Dendritic cell treated with granulocyte-macrophage colony-stimulating factor and Interleukin-4, amounts not matched to agents 40 ng/mL and 50 ng/mL, for 4 days (primary cell): ENCODE measurements around the gene RNASEH2A.
"Not testable (repeated sequence)": the region's sequence is repeated elsewhere in the genome, so short reads cannot be mapped to it uniquely, and the experiment has no call there.

Experiments
- H3K27ac Mint-ChIP-seq: one replicate; pipeline ENCODE4 v1.8.0; 2022; ENCODE audit warnings: mild to moderate bottlenecking, mixed read lengths
- H3K27me3 Mint-ChIP-seq: one replicate; pipeline ENCODE4 v1.8.0; 2022; ENCODE audit warnings: mild to moderate bottlenecking, mixed read lengths
- H3K36me3 Mint-ChIP-seq: one replicate; pipeline ENCODE4 v1.8.0; 2022; ENCODE audit warnings: low read depth, mixed read lengths
- H3K4me1 Mint-ChIP-seq: one replicate; pipeline ENCODE4 v1.8.0; 2022; ENCODE audit warnings: low read depth, mixed read lengths
- H3K4me3 Mint-ChIP-seq: one replicate; pipeline ENCODE4 v1.8.0; 2022; ENCODE audit warnings: mild to moderate bottlenecking, moderate library complexity, mixed read lengths
- H3K9me3 Mint-ChIP-seq: one replicate; pipeline ENCODE4 v1.8.0; 2022; ENCODE audit warnings: mixed read lengths
- intact Hi-C: fragments of 100-400 bp; cut with micrococcal nuclease; formaldehyde crosslinking; loops from one replicate; pipeline ENCODE4 v1.15.0; 2022

RNASEH2A gene

DNA sequence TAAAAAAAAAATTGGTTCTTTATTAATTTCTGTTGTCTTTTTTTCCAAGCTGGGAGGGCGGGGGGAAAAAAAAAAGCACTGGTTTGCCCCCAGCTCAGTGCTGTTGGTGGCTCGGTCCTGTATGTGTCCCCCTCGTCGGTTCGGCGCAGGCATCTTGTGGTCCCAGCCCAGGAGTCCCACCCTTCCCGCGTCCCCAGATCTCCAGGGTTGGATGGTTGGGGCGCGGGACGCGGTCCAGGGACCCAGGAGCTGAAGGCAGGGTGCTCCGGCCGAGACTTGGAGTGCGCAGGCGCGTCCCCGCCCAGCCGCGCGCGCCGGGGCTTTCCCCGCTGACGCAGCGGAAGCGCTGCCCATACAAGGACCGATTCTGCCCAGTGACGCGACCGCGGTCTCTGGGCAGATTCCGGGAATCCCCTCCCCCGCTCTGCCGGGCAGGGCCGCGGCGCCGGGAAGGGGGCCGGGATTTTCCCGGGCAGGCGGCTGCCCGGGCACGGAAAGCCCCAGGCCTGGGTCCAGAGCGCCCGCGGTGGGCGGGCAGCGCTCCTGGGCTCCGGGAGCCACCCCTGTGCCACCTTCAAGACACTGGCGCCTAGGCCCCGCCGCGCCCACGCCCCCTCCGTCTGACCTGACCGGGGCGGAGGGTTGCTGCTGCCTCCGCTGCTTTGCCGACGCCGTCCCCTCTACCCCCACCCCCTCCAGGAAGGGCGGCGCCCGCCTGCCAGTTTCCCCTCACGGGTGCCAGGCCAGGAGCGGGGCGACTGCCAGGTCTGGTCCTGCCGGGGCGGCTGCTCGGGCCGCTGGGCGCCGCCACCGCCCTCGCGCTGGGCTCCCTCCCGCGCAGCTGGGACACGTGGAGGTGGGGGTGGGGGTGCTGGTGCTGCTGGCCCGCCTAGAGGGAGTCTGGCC lies 12.8 kb upstream of the RNASEH2A start:
- Mint-ChIP-seq H3K4me3 (peak overlapping the region; percentile 95), H3K9me3 (no peaks in the 10 kb centered on the region), H3K36me3 (peaks cover 59% of the 10 kb centered on the region), H3K27ac (no peak overlapping the region), H3K4me1 (peaks cover 47% of the 10 kb centered on the region), H3K27me3 (no peaks in the 10 kb centered on the region)
- intact Hi-C loops = no loop called here

GRCh38 chr19:12794196-12794941 lies 12.0 kb upstream of the RNASEH2A start:
- intact Hi-C loops = no loop called here
- no peaks in the 10 kb centered on the region for H3K9me3 Mint-ChIP-seq
- H3K4me1 Mint-ChIP-seq = peaks cover 40% of the 10 kb centered on the region
- H3K27me3 Mint-ChIP-seq = no peaks in the 10 kb centered on the region
- H3K4me3 Mint-ChIP-seq = peak overlapping the region; percentile 72
- H3K27ac Mint-ChIP-seq = no peak overlapping the region
- peaks cover 60% of the 10 kb centered on the region for H3K36me3 Mint-ChIP-seq

- peak overlapping the region; percentile 72 for H3K4me3 Mint-ChIP-seq
- H3K9me3 Mint-ChIP-seq = no peaks in the 10 kb centered on the region
- H3K27ac Mint-ChIP-seq = no peak overlapping the region
- intact Hi-C loops = no loop called here
- peaks cover 64% of the 10 kb centered on the region for H3K36me3 Mint-ChIP-seq
- H3K27me3 Mint-ChIP-seq = no peaks in the 10 kb centered on the region
- peaks cover 40% of the 10 kb centered on the region for H3K4me1 Mint-ChIP-seq
These were observed 11.4 kb upstream of the RNASEH2A start for GRCh38 chr19:12794971-12795381.

DNA sequence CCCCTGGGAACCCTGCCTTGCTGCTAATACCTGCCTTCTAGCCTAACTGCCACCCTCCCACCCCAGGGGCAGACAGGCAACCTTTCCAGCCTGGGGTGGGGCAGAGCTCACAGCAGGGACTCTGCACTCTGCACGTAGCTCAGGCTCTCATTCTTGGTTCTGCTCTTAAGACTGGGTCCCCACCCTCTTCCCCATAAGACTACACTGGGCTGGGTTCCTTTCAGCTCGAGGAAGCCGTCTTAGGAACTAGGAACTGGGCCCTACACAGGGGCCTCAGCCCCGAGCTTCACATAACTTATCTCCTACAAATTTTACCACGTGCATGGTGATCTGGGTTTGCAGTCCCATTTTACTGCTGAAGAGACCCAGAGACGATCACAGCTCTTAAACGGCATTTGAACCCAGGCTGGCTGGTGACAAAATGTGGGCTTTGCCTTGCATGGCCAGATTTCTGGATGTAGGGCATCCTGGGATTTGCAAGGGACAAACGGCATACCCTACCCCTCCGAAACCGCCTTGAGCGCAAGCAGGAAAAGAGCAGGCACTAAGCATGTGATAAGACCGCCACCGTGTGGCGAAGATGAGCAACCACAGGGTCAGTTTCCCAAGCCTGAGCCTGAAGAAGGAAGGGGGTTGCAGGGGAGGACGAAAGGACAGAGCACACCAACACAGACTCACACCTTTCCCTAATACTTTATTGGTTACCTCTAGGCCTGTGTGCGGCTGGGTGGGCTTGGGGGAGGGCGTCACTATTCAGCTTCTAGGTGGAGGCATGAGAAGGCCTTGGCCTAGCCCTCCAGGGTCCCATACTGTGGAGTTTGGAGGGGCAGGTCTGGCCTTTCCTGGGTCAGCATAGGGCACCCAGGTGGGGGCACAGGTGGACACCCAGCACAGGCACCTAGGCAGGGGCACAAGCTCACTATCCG lies 10.0 kb upstream of the RNASEH2A start:
- no peaks in the 10 kb centered on the region for H3K9me3 Mint-ChIP-seq
- H3K27me3 Mint-ChIP-seq = peaks cover 8% of the 10 kb centered on the region
- peak overlapping the region; percentile 70 for H3K4me3 Mint-ChIP-seq
- intact Hi-C loops = loop anchor here (1.0 kb wide), 2 partner anchors 19 to 36 kb away; no protein-coding TSS in a partner anchor
- H3K27ac Mint-ChIP-seq = no peak overlapping the region
- peaks cover 52% of the 10 kb centered on the region for H3K36me3 Mint-ChIP-seq
- peaks cover 39% of the 10 kb centered on the region for H3K4me1 Mint-ChIP-seq

DNA sequence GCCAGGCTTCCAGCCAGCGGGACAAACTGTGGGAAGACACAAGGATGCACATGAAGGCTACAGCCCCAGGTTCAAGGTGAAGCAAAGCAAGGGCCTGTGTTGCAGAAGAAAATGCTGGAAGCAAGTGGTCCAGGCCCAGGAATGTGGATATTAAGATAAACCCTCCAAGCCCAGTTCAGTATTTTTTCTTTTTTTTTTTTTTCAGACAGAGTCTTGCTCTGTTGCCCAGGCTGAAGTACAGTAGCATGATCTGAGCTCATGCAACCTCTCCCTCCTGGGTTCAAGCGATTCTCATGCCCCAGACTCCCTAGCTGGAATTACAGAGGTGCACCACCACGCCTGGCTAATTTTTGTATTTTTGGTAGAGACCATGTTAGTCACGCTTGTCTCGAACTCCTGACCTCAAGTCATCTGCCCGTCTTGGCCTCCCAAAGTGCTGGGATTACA lies 9.2 kb upstream of the RNASEH2A start:
- Mint-ChIP-seq H3K27me3 (peaks cover 16% of the 10 kb centered on the region), H3K9me3 (no peaks in the 10 kb centered on the region), H3K4me3 (no peak overlapping the region), H3K36me3 (peaks cover 45% of the 10 kb centered on the region), H3K27ac (no peak overlapping the region), H3K4me1 (peaks cover 46% of the 10 kb centered on the region)
- intact Hi-C loops = no loop called here

- peaks cover 40% of the 10 kb centered on the region for H3K36me3 Mint-ChIP-seq
- H3K4me1 Mint-ChIP-seq = peaks cover 51% of the 10 kb centered on the region
- H3K4me3 Mint-ChIP-seq, H3K9me3 Mint-ChIP-seq, intact Hi-C loops, H3K27ac Mint-ChIP-seq: not testable (repeated sequence)
- H3K27me3 Mint-ChIP-seq = peaks cover 20% of the 10 kb centered on the region
These were observed 8.8 kb upstream of the RNASEH2A start for GRCh38 chr19:12797607-12798006.

- intact Hi-C loops = no loop called here
- Mint-ChIP-seq H3K9me3 (no peaks in the 10 kb centered on the region), H3K27ac (no peak overlapping the region), H3K36me3 (peaks cover 23% of the 10 kb centered on the region), H3K4me3 (no peak overlapping the region), H3K4me1 (peaks cover 42% of the 10 kb centered on the region), H3K27me3 (peaks cover 32% of the 10 kb centered on the region)
These were observed 6.5 kb upstream of the RNASEH2A start for GRCh38 chr19:12799742-12800465.

DNA sequence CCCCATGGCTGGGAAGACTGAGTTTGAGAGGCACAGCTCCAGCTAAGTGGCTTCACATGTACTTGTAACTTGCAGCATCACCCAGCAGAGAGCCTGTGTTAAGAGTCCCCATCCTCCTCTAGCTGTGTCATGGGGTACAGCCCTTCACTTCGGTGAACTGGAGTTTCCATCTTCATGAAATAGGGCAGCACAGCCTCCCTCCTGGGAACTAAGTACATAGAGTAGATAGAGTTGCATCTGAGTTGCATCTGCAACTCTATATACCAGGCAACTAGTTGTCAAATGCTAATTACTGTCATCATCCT lies 6.0 kb upstream of the RNASEH2A start:
- intact Hi-C loops = no loop called here
- H3K9me3 Mint-ChIP-seq = no peaks in the 10 kb centered on the region
- peaks cover 39% of the 10 kb centered on the region for H3K4me1 Mint-ChIP-seq
- H3K27me3 Mint-ChIP-seq = peaks cover 32% of the 10 kb centered on the region
- peaks cover 23% of the 10 kb centered on the region for H3K36me3 Mint-ChIP-seq
- peak overlapping the region; percentile 78 for H3K4me3 Mint-ChIP-seq
- H3K27ac Mint-ChIP-seq = no peak overlapping the region

DNA sequence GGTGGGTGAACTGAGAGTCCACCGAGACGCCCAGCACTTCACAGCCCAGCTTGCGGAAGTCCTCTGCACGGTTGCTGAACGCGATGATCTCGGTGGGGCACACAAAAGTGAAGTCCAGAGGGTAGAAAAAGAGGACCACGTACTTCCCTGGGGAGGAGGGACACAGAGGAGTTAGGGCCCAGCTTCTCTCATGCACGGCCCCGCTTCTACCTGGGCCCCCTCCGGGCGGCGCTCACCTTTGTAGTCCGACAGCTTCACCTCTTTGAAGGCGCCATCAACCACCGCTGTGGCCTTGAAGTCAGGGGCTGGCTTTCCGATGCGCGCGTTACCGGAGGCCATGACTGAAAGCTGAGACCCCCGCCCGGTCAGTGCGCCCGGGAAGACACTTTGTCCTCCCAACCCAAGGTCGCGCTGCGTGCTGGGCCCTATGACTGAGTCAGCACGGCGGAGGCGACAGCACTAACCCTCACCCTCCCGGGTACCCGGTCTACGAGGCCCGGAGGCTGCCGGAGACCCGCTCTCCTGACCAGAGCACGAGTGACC lies 5.4 kb upstream of the RNASEH2A start:
- H3K9me3 Mint-ChIP-seq = no peaks in the 10 kb centered on the region
- intact Hi-C loops = no loop called here
- H3K27me3 Mint-ChIP-seq = peaks cover 32% of the 10 kb centered on the region
- H3K27ac Mint-ChIP-seq = peak overlapping the region; percentile 67
- H3K36me3 Mint-ChIP-seq = peaks cover 23% of the 10 kb centered on the region
- peak overlapping the region; percentile 78 for H3K4me3 Mint-ChIP-seq
- H3K4me1 Mint-ChIP-seq = peaks cover 36% of the 10 kb centered on the region

GRCh38 chr19:12801466-12802266 lies 4.7 kb upstream of the RNASEH2A start, which contains the start of the genes PRDX2 and THSD8:
Gene PRDX2, minus strand, starts transcription at chr19:12801800. Its CDS starts 539 bp downstream, at chr19:12801261.
Gene THSD8, plus strand, starts transcription at chr19:12802069. Its CDS starts 3 bp downstream, at chr19:12802072.
- no peaks in the 10 kb centered on the region for H3K9me3 Mint-ChIP-seq
- peaks cover 36% of the 10 kb centered on the region for H3K4me1 Mint-ChIP-seq
- peaks cover 32% of the 10 kb centered on the region for H3K27me3 Mint-ChIP-seq
- H3K4me3 Mint-ChIP-seq = peak within 1 kb of the TSS; percentile 78
- H3K36me3 Mint-ChIP-seq = peaks cover 27% of the 10 kb centered on the region
- peak within 1 kb of the TSS; percentile 67 for H3K27ac Mint-ChIP-seq
- intact Hi-C loops = no loop called here

DNA sequence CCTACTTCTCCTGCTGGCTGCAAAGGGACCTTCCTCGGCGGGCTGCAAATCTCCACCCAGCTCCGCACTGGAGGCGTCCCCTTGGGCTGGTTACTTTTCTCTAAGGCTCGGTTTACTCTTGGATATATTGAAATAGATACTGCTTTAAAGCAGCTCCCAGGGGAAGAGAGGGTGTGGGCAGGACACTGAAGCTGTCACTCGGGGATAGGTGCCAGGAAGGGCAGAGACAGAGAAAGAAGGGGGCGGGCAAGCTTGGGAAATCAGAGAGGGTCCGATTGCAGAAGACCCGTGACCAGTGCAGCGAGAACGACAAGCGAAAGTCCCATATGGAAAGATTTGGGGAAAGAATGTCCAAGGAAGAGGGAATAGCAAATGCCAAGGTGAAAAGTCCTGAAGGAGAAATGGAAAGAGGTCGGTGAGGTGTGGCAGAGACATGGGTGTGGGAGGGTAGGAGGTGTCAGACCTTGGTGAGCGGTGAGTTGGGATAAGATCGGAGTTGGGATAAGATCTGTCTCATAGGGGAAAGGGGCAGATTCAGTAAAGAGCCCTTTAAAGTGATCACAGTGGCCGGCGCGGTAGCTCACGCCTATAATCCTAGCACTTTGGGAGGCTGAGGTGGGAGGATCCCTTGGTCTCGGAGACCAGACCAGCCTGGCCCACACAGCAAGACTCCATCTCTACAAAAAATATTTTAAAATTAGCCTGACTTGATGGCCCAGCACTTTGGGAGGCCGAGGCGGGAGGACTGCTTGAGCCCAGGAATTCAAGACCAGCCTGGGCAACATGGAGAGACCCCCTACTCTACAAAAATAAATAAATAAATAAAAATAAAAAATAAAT lies 3.9 kb upstream of the RNASEH2A start:
- intact Hi-C loops = no loop called here
- Mint-ChIP-seq H3K27ac (no peak overlapping the region), H3K4me3 (peak overlapping the region; percentile 78), H3K4me1 (peaks cover 36% of the 10 kb centered on the region), H3K9me3 (no peaks in the 10 kb centered on the region), H3K36me3 (peaks cover 28% of the 10 kb centered on the region), H3K27me3 (peaks cover 32% of the 10 kb centered on the region)
